HT-29 (cell line): ENCODE measurements around the gene BUD23. TPM values are rescaled to one million over a fixed set of nuclear protein-coding genes. Genes with fewer than 3 reads are reported as not detected.
A peak's percentile ranks its signal among the peaks of the same experiment; 100 is the strongest.

Experiments used
- DNase-seq: peaks from one replicate; pipeline ENCODE4 v3.0.0-alpha.2; 2015; ENCODE audit warnings: low spot score
- total RNA-seq: library from RNA; depleted of rRNA; stranded (reverse); fragments of >200 nt; shearing (Covaris generic); gene quantifications from 2 replicates; pipeline ENCODE4 v1.2.3, GENCODE V29; 2014

The BUD23 gene
- total RNA-seq, 1 experiment from 2014 or later = 151 TPM

- no peak for DNase-seq
Observed at GRCh38 chr7:73668103-73668885, 15.1 kb upstream of the BUD23 start.

- no peak for DNase-seq
Observed at GRCh38 chr7:73668886-73669230, 14.5 kb upstream of the BUD23 start.

GRCh38 chr7:73669288-73669701 is 14.1 kb upstream of the BUD23 start:
- DNase-seq = no peak

- no peak for DNase-seq
Observed at GRCh38 chr7:73669858-73670385, 13.5 kb upstream of the BUD23 start.

GRCh38 chr7:73671322-73671661 is 12.1 kb upstream of the BUD23 start:
- no peak for DNase-seq

GRCh38 chr7:73671857-73672445 is 11.4 kb upstream of the BUD23 start:
- no peak for DNase-seq

- DNase-seq = no peak
Observed at GRCh38 chr7:73674468-73675124, 8.8 kb upstream of the BUD23 start.

- DNase-seq = peak; percentile 33
Observed at GRCh38 chr7:73676062-73676461, 7.3 kb upstream of the BUD23 start.

GRCh38 chr7:73678862-73679261 is 4.5 kb upstream of the BUD23 start:
- no peak for DNase-seq

GRCh38 chr7:73679709-73680108 is 3.7 kb upstream of the BUD23 start:
- DNase-seq = no peak

- no peak for DNase-seq
Observed at GRCh38 chr7:73680501-73680900, 2.9 kb upstream of the BUD23 start.

- no peak for DNase-seq
Observed at GRCh38 chr7:73681031-73681430, 2.4 kb upstream of the BUD23 start.

- DNase-seq = no peak
Observed at GRCh38 chr7:73682745-73683055, 697 bp upstream of the BUD23 start.

- peak; percentile 34 for DNase-seq
Observed at GRCh38 chr7:73683788-73684693, 644 bp downstream of the BUD23 start.

GRCh38 chr7:73685311-73685710 is 1.9 kb downstream of the BUD23 start:
- DNase-seq = no peak

GRCh38 chr7:73688288-73688687 is 4.9 kb downstream of the BUD23 start:
- DNase-seq = no peak

GRCh38 chr7:73690646-73691045 is 7.2 kb downstream of the BUD23 start:
- DNase-seq = no peak

- no peak for DNase-seq
Observed at GRCh38 chr7:73696372-73696771, 13.0 kb downstream of the BUD23 start.

- no peak for DNase-seq
Observed at GRCh38 chr7:73698410-73698809, 15.0 kb downstream of the BUD23 start.

GRCh38 chr7:73699370-73700068 is 16.1 kb downstream of the BUD23 start:
- no peak for DNase-seq

- DNase-seq = no peak
Observed at GRCh38 chr7:73700069-73700423, 16.6 kb downstream of the BUD23 start.
